Measurements from ENCODE around the gene HTD2.
"Not testable (repeated sequence)": the region's sequence is repeated elsewhere in the genome, so short reads cannot be mapped to it uniquely, and the experiment has no call there.

The HTD2 gene

DNA sequence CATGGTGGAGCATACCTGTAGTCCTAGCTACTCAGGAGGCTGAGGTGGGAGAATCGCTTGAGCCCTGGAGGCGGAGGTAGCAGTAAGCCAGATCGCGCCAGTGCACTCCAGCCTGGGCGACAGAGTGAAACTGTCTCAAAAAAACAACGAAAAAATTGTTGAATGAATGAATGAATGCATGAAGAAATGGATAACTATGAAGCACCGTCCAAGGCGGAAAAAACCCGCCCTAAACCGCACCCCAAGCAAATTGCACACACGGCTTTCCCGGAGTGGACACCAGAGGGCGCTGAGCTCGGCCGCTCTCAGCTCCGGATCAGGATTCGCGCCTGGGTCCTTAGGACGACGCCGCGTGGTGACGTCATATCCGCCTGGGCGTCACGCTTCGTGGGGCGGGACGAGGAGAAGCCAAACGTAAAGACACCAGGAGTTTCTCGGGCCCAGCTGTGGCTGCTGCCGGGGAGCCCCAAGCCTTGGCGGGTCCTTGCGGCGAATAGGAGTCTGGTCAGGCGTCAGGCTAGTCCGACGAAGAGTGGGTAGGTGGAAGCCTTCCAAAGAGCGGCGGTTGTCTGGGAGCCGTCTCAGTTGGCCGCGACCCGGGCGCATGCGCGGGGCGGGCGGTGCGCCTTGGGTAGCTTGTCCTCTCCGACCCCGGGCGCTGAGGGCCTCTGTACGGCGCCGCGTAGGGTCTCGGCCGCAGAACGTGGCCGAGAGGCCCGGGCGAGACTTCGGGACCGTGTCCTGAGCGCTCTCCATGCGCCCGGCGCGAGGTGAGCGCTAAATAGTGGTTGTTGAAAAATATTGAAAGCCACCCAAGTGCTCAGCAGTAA is at the start of gene HTD2, which contains the start of gene RPP14:
TSS of gene HTD2 (plus strand) at position 639 of the 830 bp plus-strand sequence. CDS start 11,094 bp downstream, outside the sequence.
TSS of gene RPP14 (plus strand) at position 364 of the 830 bp plus-strand sequence. CDS start 4,085 bp downstream, outside the sequence.
- DNase-seq (ENCODE audit: low spot score), result peak; percentile 99

DNA sequence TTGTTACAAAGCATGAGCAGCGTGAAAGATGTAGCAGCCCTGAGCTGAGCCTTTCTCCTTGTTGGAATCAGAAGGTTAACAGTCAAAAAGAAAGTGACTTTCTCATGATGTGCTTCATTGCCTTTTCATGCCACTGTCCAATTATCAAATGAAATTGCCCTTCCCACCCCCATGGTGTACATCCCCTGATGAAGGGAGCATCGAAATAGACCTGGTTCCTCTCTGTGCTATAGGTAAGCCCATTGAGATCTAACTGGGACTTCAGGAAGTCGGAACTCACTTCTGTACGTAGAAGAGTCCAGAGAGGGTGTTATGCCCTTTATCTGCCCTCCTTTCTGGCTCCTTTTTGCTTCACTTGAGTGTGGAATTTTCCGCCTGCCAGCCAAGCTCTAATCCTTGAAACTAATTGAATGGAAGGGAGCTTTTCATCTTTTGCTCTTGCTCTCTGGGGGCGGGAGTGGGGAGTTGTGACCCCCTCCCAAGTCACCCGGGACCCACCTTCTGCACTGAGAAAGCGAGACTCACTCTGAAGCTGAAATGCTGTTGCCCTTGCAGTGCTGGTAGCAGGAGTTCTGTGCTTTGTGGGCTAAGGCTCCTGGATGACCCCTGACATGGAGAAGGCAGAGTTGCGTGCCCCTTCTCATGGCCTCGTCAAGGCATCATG is 47.8 kb upstream of the HTD2 start:
- DNase-seq (ENCODE audit: low spot score), result no peak

DNA sequence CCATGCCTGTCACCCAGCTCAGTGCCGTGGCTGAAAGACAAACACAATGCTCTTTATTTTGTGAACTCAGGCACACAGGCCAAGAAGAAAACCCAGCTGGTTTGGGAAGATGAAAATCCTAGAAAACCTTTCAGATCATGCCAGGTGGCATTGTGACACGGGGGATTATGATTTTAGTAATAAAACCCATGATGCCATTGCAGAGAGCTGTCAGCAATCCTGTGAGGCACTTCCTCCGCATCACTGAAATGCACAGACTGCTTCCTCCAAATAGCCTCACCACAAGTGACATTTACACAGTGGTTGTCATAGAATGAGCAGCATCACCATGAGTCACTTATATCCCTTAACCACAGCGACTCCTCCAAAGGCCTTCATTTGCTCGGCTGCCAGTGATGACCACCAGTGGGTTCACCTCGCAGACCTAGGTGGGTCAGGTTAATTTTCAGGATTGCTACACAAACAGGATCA is 46.0 kb upstream of the HTD2 start:
- DNase-seq (ENCODE audit: low spot score), result no peak

DNA sequence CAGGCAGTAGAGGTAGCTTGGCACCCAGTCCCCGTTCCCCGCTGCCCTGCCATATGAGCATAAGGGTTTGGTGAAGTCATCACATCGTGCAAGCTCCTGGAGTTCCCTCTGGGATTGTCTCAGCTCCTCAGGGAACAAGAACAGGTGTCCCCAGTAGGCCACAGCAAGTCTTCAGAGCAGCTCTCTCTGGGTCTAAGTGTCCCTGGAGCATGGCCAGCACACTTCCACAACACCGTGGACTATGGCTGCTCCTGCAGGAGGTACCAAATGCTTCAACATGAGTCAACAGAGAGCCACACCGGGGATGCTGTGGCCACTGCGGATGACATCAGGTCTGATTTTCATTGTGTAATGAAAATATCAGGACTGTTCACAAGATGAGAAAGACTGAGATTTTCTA is 45.6 kb upstream of the HTD2 start:
- no peak for DNase-seq (ENCODE audit: low spot score)

DNA sequence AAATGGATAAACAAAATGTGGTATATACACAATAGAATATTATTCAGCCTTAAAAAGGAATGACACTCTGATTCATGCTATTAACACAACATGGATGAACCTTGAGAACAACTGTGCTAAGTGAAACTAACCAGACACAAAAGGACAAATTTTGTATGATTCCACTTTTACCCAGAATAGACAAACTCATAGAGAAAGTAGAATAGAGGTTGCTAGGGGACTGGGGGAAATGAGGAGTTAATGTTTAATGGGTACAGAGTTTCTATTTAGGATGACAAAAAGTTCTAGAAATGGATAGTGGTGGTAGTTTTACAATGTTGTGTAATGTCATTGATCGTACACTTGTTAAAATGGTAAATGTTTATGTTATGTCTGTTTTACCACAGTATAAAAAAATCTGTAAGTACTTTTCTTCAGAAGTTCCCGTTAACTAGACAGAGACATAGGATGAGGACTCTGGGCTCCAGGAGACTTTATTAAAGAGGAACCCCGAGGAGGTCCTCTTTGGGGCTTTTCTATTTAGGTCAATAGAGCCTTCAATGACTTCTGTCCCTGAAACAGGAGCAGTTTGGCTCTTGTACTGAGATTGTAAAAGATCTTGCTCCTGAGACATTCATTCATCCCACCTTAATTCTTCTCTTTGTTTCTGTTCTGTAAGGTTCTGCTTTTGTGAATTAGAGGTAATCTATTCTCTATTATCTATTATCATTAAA is 44.2 kb upstream of the HTD2 start:
- no peak for DNase-seq (ENCODE audit: low spot score)

DNA sequence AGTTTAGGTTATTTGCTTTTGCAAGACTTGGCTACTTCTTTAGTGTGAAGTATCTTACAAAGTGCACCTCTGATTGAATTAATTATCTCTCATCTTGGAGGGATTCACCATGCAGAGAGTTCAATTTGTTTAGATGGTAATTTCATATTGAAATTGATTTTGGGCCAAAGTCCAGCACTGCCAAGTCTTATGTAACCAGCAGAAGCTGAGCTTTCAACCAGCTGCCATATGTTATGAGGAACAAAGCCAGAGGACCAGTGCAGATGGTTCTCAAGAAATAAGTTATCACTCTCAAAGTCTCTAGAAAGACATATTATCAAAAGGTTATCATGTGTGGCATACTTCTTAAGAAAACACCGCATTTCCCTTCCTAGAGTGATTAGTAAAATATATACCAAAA is 39.7 kb upstream of the HTD2 start:
- no peak for DNase-seq (ENCODE audit: low spot score)

DNA sequence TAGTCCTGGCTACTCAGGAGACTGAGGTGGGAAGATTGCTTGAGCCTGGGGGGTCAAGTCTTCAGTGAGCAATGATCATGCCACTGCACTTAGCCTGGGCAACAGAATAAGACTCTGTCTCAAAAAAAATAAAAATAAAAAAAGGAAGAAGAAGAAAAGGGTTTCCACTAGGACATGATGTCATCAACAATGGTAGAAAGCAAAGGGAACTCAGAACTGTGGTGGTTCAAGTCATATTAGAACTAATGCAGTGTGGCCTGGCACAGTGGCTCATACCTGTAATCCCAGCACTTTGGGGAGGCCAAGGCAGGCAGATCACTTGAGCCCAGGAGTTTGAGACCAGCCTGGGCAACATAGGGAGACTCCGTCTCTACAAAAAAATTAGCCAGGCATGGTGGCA is 38.8 kb upstream of the HTD2 start:
- DNase-seq (ENCODE audit: low spot score), result not testable (repeated sequence)

DNA sequence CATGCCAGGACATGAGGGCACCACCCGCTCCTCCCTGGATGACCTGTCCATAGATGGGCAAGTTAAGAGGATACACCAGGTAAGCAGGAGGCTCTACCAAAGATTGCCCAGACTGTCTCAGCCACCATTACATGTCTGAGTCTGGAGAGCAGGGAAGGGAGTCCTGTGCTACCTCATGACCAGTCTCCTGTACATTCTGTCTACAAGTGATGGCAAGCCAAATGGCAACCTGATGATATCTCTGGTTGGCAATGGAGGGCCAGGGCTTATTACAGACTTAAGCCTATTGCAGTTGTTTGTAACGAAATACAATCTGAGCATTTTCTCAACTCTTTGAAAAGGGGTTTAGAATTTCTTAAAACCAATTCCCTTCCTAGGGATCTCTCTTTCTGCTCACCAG is 37.0 kb upstream of the HTD2 start:
- DNase-seq (ENCODE audit: low spot score), result no peak

DNA sequence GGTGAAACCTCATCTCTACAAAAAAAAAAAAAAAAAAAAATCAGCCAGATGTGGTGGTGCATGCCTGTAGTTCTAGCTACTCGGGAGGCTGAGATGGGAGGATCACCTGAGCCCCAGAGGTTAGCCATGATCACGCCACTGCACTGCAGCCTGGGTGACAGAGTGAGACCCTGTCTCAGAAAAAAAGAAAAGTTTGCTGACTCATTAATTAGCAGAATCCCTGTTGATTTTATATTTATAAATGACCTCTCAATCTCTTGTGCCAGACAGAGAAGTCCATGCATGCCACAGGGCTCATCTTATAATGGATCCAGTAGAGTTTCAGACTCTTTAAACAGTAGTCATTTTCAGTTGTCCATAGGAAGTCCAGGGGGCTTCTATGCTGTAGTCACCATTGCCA is 35.8 kb upstream of the HTD2 start:
- DNase-seq (ENCODE audit: low spot score), result no peak

DNA sequence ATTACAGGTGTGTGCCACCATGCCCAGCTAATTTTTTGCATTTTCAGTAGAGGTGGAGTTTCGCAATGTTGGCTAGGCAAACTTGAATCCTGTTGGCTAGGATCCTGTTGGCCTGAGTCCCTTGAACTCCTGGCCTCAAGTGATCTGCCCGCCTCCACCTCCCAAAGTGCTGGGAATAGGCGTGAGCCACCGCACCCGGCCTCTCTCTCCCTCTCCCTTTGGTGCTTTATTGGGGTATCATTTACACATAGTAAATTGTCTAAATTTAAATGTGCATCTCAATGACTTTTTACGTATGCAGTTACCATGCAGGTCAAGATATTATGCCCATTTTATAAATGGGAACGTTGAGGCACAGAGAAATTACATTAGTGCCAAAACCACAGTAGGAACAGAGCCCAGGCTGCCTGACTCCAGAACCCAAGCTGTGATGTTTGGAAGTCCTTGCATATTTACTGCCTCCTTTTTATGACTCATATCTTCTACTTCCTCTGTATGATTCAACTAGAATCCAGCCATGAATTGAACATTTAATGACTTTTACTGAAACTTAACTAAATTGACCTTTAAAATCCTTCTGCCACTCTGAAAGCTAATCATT is 34.3 kb upstream of the HTD2 start:
- DNase-seq (ENCODE audit: low spot score), result no peak

DNA sequence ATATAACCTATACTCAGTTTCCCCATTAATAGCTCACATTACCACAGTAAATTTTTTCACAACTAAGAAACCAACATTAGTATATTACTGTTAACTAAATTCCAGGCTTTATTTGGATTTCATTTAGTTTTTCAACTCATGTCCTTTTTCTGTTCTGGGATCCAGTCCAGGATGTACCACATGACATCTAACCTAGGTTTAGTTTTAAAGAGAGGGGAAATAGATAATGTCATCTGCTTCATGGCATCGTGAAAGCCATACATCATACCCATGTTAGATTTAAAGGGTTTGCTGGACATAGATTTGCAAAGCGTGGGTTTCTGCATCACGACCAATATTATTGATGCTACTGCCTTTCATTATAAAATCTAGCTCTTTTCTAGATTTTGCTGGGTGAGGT is 33.4 kb upstream of the HTD2 start:
- no peak for DNase-seq (ENCODE audit: low spot score)

DNA sequence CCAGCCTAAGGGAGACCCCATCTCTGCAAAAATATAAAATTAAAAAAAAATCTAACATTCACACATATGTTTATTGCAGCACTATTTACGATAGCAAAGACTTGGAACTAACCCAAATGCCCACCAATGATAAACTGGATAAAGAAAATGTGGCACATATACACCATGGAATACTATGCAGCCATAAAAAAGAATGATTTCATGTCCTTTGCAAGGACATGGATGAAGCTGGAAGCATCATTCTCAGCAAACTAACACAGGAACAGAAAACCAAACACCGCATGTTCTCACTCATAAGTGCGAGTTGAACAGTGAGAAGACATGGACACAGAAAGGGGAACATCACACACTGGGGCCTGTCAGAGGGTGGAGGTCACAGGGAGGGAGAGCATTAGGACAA is 33.0 kb upstream of the HTD2 start:
- not testable (repeated sequence) for DNase-seq (ENCODE audit: low spot score)

DNA sequence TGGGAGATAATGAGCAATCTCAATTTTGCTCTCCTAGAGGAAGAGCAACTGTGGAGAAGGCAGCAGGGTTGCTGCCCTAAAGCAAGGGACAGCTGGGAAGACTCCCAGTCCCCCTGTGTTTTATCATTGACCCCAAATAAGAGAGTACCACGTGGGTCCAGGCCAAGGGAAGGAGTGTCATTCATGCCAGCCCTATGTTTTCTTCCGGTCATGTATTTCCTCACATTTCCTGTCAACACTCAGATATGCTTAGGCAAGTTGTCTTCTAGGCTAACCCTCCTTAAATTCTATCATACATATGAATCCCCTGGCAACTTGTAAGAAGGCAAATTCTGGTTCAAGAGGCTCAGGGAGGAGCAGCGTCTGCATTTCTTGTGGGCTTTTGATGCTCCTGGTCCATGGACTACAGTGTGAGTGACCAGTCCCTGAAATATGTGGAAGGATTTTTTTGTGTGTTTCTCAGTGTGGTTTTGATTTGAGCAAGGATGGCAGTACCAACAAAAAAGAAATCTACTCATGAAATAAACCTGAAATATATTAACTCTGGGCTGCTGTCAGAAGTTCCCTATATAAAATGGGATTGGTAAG is 32.2 kb upstream of the HTD2 start:
- DNase-seq (ENCODE audit: low spot score), result no peak

DNA sequence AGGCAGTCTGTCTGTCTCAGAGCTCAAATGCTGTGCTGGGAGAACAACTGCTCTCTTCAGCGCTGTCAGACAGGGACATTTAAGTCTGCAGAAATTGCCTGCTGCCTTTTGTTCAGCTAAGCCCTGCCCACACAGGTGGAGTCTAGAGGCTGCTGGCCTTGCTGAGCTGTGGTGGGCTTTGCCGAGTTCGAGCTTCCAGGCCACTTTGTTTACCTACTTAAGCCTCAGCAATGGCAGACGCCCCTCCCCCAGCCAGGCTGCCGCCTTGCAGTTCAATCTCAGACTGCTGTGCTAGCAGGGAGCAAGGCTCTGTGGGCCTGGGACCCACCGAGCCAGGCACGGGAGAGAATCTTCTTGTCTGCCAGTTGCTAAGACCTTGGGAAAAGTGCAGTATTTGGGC is 25.3 kb upstream of the HTD2 start:
- no peak for DNase-seq (ENCODE audit: low spot score)

DNA sequence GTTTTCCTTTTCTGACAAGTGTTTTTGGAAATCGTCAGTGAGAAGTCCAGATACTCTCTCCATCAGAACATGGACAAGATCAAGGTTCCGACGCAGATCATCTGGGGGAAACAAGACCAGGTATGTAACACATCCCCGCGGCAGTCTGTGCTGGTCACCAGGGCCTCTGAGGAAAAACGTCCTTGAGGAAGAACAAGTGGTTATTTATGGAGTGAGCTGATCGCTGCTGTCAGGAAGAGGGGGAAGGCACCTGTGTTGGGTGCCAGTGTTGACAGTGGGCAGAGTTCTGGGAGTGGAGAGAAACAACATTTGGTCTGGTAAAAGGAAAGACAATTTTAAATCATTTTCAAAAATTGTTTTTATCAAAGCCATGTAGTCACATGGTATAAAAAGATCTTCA is 21.0 kb upstream of the HTD2 start:
- no peak for DNase-seq (ENCODE audit: low spot score)

DNA sequence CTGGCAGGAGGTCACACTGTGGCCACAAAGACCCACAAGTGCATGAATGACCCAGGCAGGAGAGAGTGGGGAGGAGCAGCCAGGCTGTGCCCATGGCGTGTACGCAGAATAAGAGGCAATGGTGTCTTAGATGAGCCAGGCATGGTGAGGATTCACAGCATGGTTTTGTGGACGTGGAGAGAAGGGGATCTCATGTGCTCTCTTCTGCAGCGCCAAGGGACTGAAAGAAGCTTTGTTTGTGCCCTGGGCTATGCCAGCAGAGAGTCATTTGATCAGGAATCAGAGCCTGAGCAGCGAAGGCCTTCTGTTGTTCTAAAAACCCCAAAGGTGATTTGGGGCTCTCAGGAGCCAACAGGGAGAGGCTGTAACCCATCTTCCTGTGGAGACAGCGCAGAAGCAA is 19.0 kb upstream of the HTD2 start:
- no peak for DNase-seq (ENCODE audit: low spot score)

DNA sequence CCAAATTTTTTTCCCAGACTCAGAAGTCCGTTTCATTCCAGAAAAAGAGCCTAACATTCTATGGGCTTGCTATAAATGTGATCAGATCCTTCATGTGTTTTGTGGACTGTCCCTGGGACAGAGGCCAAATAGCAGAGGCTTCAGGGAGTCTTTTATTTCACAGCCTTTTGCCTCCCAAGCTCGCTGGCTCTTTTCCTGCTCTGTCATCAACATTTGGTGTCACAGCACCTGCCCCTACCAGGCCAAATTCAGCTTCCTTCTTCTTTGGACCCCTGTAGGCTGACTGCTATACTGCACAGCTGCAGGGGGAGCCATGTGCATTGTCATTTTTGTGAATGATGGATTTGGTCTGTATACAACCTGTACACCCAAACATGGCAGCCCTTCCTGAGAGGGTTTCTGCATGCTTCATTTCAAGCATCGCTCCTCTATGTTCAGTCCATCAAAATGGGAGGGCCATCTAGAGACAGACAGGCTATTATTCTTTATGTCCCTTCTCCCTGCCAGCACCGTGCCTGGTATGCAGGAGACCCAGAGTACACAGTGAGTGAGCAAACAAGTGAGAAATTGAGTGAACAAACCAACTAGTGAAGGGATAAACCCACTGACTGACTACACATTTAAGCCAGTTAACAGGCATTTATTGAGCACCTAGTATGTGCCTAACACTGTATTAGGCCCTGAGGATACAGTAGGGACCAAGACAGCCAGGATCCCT is 18.1 kb upstream of the HTD2 start:
- DNase-seq (ENCODE audit: low spot score), result no peak

DNA sequence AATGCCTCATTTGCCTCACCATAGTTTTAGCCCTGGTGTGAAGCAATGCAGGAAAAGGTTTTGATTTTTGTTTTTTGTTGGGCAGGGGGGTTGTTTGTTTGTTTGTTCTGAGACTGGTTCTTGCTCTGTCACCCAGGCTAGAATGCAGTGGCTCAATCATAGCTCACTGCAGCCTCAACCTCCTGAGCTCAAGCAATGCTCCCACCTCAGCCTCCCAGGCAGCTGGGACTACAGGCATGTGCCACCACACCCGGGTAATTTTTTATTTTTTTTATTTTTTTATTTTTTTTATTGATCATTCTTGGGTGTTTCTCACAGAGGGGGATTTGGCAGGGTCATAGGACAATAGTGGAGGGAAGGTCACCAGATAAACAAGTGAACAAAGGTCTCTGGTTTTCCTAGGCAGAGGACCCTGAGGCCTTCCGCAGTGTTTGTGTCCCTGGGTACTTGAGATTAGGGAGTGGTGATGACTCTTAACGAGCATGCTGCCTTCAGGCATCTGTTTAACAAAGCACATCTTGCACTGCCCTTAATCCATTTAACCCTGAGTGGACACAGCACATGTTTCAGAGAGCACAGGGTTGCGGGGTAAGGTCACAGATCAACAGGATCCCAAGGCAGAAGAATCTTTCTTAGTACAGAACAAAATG is 17.2 kb upstream of the HTD2 start:
- not testable (repeated sequence) for DNase-seq (ENCODE audit: low spot score)

DNA sequence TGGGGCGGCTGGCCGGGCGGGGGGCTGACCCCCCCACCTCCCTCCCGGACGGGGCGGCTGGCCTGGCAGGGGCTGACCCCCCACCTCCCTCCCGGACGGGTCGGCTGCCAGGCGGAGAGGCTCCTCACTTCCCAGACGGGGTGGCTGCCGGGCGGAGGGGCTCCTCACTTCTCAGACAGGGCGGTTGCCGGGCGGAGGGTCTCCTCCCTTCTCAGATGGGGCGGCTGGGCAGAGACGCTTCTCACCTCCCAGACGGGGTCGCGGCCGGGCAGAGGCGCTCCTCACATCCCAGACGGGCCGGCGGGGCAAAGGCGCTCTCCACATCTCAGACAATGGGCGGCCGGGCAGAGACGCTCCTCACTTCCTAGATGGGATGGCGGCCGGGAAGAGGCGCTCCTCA is 15.9 kb upstream of the HTD2 start:
- not testable (repeated sequence) for DNase-seq (ENCODE audit: low spot score)

DNA sequence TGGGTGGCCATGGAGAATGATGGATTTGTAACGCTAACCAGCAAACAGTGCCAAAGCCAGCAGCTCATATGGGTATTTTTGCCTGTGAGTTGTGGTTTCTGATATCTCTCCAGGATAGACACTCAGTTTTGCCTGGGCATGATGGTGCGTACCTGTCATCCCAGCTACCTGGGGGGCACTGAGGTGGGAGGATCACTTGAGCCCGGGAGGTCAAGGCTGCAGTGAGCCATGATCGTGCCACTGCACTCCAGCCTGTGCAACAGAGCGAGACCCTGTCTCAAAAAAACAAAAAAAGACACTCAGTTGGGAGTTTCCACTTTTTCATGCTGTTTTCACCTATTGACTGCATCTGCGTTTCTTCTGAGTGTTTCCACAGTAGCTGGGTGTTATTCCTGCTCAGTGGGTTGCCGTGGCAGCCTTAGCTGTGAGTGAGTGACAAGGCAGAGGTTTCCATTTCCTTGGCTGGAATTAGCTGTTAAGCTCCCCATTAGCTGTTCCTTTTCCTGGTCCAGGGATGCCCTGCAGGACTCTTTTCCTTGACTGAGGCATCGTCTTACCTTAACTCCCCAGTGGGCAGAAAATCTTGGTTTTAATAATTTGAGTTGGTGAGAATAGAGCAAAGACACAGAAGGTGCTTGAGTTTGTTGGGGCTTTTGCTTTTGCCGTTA is 14.5 kb upstream of the HTD2 start:
- no peak for DNase-seq (ENCODE audit: low spot score)
